GM18505 (cell line): ENCODE data around the gene KBTBD3.
"Not testable (repeated sequence)": the region's sequence is repeated elsewhere in the genome, so short reads cannot be mapped to it uniquely, and the experiment has no call there.

Source experiments
- ATAC-seq: cut with Tn5 transposase; IDR thresholded peaks from one replicate; pipeline ENCODE4 v1.9.1; 2021; ENCODE audit not compliant: unreplicated experiment
- POLR2A ChIP-seq: IDR thresholded peaks from 4 replicates; pipeline ENCODE4 v1.6.1; 2011; ENCODE audit warnings: borderline replicate concordance; ENCODE audit not compliant: insufficient read depth, insufficient read length; ENCODE audit errors: extremely low read depth

The KBTBD3 gene

GRCh38 chr11:106077609-106078455, 685 bp upstream of the KBTBD3 start, which contains the start of gene AASDHPPT:
TSS of gene AASDHPPT (plus strand) at chr11:106077662. CDS start at chr11:106077711, 49 bp downstream.
- TF ChIP-seq POLR2A: peak; percentile 83
- ATAC-seq: peak; percentile 22

GRCh38 chr11:106076171-106076918, 802 bp downstream of the KBTBD3 start:
- ATAC-seq: no peak
- TF ChIP-seq POLR2A: no peak

- ATAC-seq: no peak
- TF ChIP-seq POLR2A: no peak
Measured at GRCh38 chr11:106072804-106073203, 4.3 kb downstream of the KBTBD3 start.

GRCh38 chr11:106070606-106071005, 6.5 kb downstream of the KBTBD3 start:
- no peak for TF ChIP-seq POLR2A
- ATAC-seq: no peak

GRCh38 chr11:106063009-106063408, 14.1 kb downstream of the KBTBD3 start:
- no peak for TF ChIP-seq POLR2A
- ATAC-seq: no peak

- ATAC-seq: no peak
- TF ChIP-seq POLR2A: no peak
Measured at GRCh38 chr11:106061954-106062949, 14.9 kb downstream of the KBTBD3 start.

GRCh38 chr11:106061249-106061784, 15.8 kb downstream of the KBTBD3 start:
- no peak for TF ChIP-seq POLR2A
- ATAC-seq: no peak

- no peak for TF ChIP-seq POLR2A
- ATAC-seq: no peak
Measured at GRCh38 chr11:106059617-106060016, 17.5 kb downstream of the KBTBD3 start.

- not testable (repeated sequence) for ATAC-seq
Measured at GRCh38 chr11:106058377-106058776, 18.8 kb downstream of the KBTBD3 start.

GRCh38 chr11:106051103-106051502, 26.0 kb downstream of the KBTBD3 start:
- TF ChIP-seq POLR2A: no peak

GRCh38 chr11:106049727-106050476, 27.2 kb downstream of the KBTBD3 start:
- no peak for ATAC-seq

More at GRCh38 chr11:106051103-106051502, 26.0 kb downstream of the KBTBD3 start:
- no peak for ATAC-seq

GRCh38 chr11:106047631-106048030, 29.5 kb downstream of the KBTBD3 start:
- ATAC-seq: no peak
- TF ChIP-seq POLR2A: no peak

More at GRCh38 chr11:106049727-106050476, 27.2 kb downstream of the KBTBD3 start:
- TF ChIP-seq POLR2A: no peak
